SK-N-MC (cell line): ENCODE measurements around the gene FOXA3.

ENCODE experiments used
- EZH2 ChIP-seq: fragments of 200-600 bp; sonication (generic); IDR thresholded peaks from one replicate; pipeline ENCODE4 v1.6.1; 2017; ENCODE audit warnings: antibody characterized with exemption
- FOXP2 ChIP-seq: optimal IDR thresholded peaks from 2 replicates; pipeline ENCODE3; 2011; ENCODE audit warnings: mild to moderate bottlenecking, moderate library complexity; ENCODE audit not compliant: insufficient read depth; ENCODE audit errors: extremely low read length, control extremely low read depth
- POLR2AphosphoS5 ChIP-seq: IDR thresholded peaks from 2 replicates; pipeline ENCODE4 v1.6.1; 2012; ENCODE audit warnings: mild to moderate bottlenecking, low read depth, low read length, borderline replicate concordance

DNA sequence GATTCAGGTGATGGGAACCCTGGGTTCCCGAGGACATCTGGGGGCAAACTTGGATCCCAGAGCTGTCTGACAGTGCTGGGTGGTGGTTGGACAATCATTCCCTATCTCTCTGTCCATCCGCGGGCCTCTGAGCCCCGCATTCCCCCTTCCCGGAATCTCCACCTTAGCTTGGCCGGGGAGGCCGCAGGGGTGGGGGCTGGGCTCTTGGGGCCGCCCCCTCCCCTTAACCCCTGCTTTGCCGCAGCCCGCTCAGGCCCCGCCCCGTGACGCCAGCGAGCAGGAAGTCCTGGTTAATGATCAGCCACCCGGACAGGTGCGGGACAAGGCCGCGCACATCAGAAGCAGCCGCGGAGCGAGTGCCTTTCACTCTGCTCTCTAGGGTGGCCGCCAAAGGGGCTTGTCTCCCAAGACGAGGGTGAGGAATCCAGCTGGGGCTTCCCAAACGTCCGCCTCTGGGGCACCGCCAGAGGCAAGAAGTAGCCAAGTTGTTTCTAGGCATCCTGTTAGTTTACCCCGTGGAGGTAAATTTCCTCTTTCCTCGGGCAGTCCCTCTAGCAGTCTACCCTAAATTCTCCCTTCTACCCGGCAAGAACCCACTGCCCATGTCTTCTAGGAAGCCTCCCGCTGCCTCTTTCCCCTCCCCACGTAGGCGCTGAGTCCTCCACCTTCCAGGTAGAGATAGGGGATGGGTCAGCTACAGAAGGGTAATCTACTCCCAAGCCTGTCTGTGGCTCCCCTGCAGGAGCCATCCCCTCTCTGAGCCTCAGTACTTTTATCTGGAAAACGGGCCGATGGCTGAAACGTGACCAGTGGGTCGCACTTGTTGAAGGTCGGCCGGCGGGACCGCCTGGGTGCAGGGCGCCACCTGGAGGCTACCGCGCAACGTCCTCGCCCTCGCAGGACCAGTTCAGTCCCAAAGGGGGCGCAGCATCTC is 18.8 kb downstream of the FOXA3 start:
- TF ChIP-seq EZH2 = no peak
- no peak for TF ChIP-seq FOXP2
- no peak; the same call in 1 of the 2 replicates for TF ChIP-seq POLR2AphosphoS5
